Measurements from ENCODE around the gene EEF1G.
"Not testable (repeated sequence)": the region's sequence is repeated elsewhere in the genome, so short reads cannot be mapped to it uniquely, and the experiment has no call there.

Gene EEF1G, protein sequence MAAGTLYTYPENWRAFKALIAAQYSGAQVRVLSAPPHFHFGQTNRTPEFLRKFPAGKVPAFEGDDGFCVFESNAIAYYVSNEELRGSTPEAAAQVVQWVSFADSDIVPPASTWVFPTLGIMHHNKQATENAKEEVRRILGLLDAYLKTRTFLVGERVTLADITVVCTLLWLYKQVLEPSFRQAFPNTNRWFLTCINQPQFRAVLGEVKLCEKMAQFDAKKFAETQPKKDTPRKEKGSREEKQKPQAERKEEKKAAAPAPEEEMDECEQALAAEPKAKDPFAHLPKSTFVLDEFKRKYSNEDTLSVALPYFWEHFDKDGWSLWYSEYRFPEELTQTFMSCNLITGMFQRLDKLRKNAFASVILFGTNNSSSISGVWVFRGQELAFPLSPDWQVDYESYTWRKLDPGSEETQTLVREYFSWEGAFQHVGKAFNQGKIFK

DNA sequence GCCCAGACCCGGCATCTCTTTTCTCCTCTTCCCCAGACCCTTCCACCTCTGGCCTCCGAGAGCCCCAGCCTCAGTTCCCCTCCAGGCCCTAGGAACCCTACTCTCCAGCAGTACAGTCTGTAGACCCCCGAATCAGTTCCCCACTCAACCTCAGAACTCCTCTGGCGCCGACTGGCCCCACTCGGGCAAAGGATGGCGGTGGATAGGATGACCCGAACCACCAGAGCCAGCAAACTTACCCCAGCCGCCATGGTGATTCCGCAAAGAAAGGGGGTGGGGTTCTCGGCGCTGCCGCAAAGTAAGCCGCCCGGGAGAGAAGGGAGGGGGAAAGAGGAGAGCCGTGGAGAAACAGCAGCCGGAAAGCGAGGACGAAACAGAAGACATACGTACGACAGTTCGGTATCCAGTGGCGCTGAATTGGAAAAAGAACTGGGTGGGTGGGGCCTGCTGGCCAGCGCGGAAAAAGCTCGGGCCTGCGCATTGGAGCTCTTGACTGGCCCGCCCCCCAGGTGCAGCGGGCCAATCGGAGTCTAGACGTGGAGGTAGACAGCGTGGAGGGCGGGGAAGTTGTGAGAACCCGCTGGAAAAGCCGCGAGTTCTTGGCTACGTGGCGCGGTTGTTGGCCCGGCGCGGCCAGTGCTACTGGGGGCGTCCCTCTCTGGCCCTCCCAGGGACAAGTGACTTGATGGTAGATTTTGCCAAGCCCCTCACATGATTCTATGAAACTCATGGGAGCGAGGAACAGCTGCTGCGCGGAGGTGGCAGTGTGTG lies at the start of gene EEF1G:
Gene EEF1G (minus strand): TSS at position 300 of the 771 bp plus-strand sequence. CDS start 49 bp downstream, at position 251.
- peak; percentile 99 for DNase-seq

- DNase-seq, result no peak
Measured at GRCh38 chr11:62622476-62623089, 48.9 kb upstream of the EEF1G start.

DNA sequence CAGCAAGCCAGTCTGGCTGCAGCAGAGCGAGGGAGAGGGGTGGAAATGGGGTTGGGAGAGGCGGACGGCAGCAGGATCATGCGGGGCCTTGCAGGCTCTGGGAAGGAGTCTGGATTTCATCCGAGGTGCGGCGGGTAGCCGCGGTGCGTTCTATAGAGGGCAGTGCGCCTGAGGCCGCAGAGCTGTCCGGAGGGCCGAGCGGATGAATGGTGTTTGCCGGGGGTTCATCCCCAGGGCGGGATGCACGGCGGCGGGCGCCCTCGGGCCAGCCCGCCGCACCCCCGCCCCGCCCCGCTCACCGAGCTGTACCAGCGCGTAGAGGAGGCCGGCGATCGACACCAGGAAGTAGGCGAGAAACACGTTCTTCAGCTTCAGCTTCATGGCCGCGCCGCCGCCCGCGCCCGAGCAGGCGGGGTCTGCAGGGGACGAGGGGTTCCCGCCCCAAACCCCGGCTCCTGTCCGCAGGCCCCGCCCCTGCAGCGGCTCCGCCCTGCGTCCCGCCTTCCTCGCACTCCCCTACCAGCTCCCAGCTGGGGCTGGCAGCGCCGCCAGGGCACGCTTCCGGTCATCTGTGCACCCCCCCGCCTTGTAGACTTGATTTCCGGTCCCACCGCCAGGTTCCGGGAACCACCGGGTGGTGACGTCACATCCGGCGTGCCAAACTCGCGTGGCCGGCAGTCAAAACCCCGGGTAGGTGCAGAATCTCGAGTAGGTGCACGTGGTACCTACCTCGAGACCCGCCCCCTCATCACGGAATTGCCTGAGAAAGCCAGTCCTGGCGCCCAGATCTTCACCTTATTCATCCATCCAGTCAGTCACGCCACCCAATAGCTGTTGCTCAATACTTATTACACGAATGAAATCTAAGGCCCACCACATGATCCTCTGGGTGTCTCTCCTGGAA lies 48.1 kb upstream of the EEF1G start, which contains the start of gene B3GAT3:
Gene B3GAT3 (minus strand): TSS at position 420 of the 904 bp plus-strand sequence. CDS start 39 bp downstream, at position 381.
- DNase-seq, result peak; percentile 96

DNA sequence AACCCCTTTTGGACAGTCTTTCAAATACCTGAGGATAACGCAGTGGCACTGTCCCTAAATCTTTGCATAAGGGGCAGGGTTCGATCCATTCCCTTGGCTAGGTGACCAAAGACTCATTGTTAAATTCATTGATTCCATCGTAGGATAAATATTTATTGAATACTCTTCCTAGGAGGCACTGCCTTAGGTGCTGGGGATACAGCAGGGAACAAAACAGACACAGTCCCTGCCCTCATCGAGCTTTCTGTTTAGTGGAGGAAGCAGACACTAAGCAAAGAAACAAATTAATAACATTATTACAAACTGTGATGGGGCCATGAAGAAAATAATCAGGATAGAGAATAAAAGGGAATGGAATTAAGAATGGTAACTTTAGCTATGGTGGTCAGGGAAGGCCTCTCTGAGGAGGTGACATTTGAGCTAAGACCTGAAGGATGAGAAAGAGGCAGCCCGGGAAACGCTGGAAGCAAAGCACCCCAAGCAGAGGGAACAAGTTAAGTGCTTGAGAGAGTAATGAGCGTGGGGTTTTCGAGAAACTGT lies 47.4 kb upstream of the EEF1G start:
- no peak for DNase-seq

- not testable (repeated sequence) for DNase-seq
Measured at GRCh38 chr11:62616957-62617356, 43.3 kb upstream of the EEF1G start.

- DNase-seq, result no peak
Measured at GRCh38 chr11:62615521-62615920, 41.8 kb upstream of the EEF1G start.

GRCh38 chr11:62614275-62614674 lies 40.6 kb upstream of the EEF1G start:
- DNase-seq, result peak; percentile 43

- DNase-seq, result no peak
Measured at GRCh38 chr11:62613291-62613778, 39.6 kb upstream of the EEF1G start.

- peak; percentile 70 for DNase-seq
Measured at GRCh38 chr11:62612366-62613290, 38.9 kb upstream of the EEF1G start, which contains the start of the genes EML3 and ROM1. Gene EML3, minus strand, starts transcription at chr11:62612775. Its CDS starts 318 bp downstream, at chr11:62612457. Gene ROM1, plus strand, starts transcription at chr11:62613257. Its CDS starts 25 bp downstream, at chr11:62613282.

DNA sequence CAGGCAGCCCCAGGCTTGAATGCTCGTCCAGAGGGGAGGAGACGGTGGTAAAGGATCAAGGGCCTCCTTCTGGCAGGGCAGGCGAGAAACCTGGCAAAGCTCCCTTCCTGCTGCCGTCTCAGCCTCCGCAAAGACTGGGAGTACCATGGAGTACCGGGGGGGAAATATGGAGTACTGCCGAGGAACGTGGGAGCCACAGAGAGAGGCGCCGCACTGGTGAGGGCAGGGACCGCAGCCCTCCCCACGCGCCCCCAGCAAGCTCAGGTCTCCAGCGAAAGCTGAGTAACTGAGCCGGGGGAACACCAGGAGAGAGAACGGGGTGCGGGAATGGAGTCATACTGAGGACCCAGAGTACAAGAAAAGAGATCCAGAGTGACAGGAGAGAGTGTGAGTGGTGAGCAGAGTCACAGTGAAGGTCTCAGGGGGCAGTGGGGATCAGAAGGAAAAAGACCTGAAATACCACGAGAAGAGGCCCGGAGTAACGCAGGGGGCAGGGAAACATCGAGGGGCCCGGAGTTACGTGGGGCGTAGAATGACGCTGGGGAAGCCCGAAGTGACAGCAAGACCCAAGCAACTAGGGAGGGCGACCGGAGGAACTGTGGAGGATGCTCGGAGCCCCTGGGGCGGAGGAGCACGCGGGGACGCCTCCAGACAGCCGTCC lies 38.1 kb upstream of the EEF1G start:
- DNase-seq, result peak; percentile 30

- no peak for DNase-seq
Measured at GRCh38 chr11:62610814-62611704, 37.4 kb upstream of the EEF1G start.

- no peak for DNase-seq
Measured at GRCh38 chr11:62610403-62610802, 36.7 kb upstream of the EEF1G start.

DNA sequence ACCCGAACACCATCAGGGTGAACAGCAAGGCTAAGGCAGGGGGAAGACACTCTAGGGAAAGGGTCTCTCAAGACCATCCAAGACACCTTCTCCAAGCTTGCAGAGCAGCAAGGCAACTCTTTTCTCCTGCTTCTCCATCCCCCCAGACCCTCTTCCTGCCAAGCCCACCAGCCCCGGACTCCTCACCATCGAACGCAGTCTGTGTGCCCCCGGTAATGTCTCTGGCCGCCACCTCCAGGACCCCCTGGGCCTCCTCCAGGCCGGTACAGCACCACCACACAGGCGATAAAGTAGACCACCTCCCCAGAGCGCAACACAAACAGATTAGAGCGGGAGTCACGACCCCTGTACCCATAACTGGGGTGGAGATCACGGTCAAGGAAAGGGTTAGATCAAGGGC lies 35.1 kb upstream of the EEF1G start:
- no peak for DNase-seq

DNA sequence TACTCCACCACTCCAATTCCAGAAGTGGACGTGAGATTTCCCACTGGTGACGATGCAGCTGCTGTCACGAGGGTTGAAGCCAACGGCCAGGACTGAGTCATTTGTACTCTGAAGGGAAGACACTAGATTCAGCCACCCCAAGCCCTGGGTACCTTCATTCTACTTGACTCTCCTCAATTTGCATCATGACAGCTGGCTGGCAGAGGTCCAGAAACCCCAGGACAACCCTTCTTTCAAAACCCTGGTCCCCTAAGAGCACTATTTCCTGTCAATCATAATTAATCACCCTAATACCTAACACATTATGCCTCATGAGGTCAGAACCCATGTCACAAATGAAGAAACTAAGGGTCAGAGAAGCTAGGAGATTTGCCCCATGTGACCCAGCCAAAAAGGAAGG lies 34.0 kb upstream of the EEF1G start:
- no peak for DNase-seq

GRCh38 chr11:62605902-62606301 lies 32.2 kb upstream of the EEF1G start:
- DNase-seq, result no peak

DNA sequence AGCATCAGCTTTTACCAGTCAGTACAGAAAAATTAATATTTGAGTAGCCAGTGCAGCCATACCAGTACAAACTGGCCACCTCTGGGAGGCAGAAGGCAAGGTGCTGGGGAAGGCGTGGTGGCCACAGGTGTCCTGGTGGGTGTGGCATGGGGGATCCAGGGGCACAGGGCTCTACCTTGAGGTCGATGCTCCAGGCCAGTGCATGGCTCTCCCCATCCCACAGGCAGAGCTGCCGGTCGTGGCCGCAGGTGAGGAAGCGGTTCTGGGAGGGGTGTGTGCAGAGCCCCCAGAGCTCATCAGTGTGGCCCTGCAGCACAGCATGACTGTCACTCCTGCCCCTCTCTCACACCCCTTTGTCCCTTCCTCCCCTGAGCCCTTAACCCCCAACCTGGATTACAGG lies 31.8 kb upstream of the EEF1G start:
- DNase-seq, result no peak

DNA sequence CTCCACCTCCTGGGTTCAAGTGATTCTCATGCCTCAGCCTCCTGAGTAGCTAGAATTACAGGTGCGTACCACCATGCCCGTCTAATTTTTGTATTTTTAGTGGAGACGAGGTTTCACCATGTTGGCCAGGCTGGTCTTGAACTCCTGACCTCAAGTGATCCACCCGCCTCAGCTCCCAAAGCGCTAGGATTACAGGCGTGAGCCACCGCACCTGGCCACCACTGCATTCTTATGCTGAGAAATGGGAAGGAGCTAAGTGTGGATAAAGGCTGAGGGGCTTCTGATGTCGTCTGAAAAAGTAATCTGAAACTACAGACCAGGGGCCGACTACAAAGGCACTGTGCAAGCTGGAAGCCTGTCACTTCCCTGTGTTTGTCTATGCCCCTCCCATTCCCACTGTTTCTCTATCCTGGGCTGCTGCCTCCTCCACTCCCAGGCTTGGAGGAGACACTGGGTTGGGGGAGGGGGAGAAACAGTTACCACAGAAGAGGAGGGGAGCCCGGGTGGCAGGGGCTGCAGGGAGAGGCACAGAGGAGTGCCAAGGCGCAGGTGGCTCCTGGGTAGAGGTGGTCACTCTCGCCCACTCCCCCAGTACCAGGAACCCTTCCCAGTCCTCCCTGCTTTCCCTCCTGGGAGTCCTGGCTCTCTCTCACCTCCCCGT lies 30.9 kb upstream of the EEF1G start:
- no peak for DNase-seq

- no peak for DNase-seq
Measured at GRCh38 chr11:62603776-62604299, 30.1 kb upstream of the EEF1G start.
